Peyer's patch (tissue), 4 donors: Measurements from ENCODE around the gene CEL.

Experiments
- POLR2A ChIP-seq, 2 donors: fragments of 450-650 bp; IDR thresholded peaks; one replicate each; pipeline ENCODE4 v1.5.1; 2017; ENCODE audit warnings: antibody characterized with exemption in 2 of 2, mild to moderate bottlenecking in 2 of 2, moderate library complexity in 2 of 2
- TF ChIP-seq, protein P1 (sequence below), 6 experiments: fragments of 450-650 bp in 4 of 6; fragments of 200-600 bp in 2 of 6; sonication (generic) in 1 of 6; IDR thresholded peaks; one replicate each; pipeline ENCODE4 v1.5.1; 2017 to 2019; ENCODE audit warnings: antibody characterized with exemption in 6 of 6, mild to moderate bottlenecking in 3 of 6, moderate library complexity in 1 of 6

DNA sequence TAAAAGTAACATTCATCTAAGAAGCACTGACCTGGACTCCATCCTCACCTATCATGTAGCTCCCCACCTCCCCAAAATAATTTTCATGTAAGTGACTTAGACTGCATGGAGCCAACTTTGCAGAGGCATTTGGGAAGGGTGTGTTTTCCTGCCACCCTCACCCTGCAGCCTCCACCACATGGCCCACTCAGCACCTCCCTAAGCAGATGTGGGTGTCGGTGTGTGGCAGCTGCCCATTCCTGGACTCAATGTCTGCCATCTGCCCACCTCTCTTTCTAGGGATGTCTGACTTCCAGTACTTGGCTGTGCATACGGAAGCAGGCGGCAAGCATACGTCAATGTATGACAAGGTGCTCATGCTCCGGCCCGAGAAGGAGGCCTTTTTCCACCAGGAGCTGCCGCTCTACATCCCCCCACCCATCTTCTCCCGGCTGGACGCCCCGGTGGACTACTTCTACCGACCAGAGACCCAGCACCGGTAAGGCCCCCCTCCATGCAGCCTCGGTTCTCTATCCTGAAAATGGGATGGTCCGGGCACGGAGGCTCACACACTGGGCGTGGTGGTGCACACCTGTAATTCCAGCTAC lies 18.2 kb upstream of the CEL start:
- TF ChIP-seq, protein P1, sequence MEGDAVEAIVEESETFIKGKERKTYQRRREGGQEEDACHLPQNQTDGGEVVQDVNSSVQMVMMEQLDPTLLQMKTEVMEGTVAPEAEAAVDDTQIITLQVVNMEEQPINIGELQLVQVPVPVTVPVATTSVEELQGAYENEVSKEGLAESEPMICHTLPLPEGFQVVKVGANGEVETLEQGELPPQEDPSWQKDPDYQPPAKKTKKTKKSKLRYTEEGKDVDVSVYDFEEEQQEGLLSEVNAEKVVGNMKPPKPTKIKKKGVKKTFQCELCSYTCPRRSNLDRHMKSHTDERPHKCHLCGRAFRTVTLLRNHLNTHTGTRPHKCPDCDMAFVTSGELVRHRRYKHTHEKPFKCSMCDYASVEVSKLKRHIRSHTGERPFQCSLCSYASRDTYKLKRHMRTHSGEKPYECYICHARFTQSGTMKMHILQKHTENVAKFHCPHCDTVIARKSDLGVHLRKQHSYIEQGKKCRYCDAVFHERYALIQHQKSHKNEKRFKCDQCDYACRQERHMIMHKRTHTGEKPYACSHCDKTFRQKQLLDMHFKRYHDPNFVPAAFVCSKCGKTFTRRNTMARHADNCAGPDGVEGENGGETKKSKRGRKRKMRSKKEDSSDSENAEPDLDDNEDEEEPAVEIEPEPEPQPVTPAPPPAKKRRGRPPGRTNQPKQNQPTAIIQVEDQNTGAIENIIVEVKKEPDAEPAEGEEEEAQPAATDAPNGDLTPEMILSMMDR (IDR thresholded peaks at IDR 0.05) = no peak
- TF ChIP-seq POLR2A (IDR thresholded peaks at IDR 0.05) = no peak
